Hematopoietic multipotent progenitor cell treated with erythropoietin and hydrocortisone succinate and interleukin-3 and kit ligand, for 17 days (in vitro differentiated cells): Measurements from ENCODE around the gene PHACTR4.
"Not testable (repeated sequence)": the region's sequence is repeated elsewhere in the genome, so short reads cannot be mapped to it uniquely, and the experiment has no call there.

Experiments used
- DNase-seq: peaks from one replicate; pipeline ENCODE4 v3.0.0-alpha.2; 2015; ENCODE audit warnings: low spot score

Gene PHACTR4

GRCh38 chr1:28371010-28371377 is 1.5 kb downstream of the PHACTR4 start:
- DNase-seq: no peak

DNA sequence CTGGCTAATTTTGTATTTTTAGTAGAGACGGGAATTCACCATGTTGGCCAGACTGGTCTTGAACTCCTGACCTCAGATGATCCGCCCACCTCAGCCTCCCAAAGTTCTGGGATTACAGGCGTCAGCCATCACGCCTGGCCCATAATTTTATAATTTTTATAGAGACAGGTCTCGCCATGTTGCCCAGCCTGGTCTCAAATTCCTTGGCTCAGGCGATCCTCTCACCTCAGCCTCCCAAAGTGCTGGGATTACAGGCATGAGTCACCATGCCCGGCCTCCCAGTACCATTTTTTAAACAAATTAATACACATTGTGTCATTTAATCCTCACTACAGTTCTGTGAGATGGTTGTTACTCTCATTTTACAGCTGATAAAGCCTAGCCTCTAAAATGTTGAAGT is 3.9 kb downstream of the PHACTR4 start:
- not testable (repeated sequence) for DNase-seq

- DNase-seq: no peak
Observed at GRCh38 chr1:28374297-28374696, 4.8 kb downstream of the PHACTR4 start.

GRCh38 chr1:28375598-28375997 is 6.1 kb downstream of the PHACTR4 start:
- not testable (repeated sequence) for DNase-seq

DNA sequence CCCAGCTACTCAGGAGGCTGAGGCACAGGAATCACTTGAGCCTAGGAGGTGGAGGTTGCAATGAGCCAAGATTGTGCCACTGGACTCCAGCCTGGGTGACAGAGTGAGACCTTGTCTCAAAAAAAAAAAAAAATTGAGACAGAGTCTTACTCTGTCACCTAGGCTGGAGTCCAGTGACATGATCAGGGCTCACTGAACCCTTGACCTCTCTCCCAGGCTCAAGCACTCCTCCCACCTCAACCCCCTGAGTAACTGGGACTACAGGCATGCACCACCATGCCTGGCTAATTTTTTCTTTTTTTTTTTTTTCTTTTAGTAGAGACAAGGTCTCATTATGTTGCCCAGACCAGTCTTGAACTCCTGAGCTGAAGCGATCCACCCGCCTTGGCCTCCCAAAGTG is 6.7 kb downstream of the PHACTR4 start:
- DNase-seq: not testable (repeated sequence)

GRCh38 chr1:28378906-28379305 is 9.4 kb downstream of the PHACTR4 start:
- no peak for DNase-seq

- no peak for DNase-seq
Observed at GRCh38 chr1:28380394-28380793, 10.9 kb downstream of the PHACTR4 start.

- DNase-seq: not testable (repeated sequence)
Observed at GRCh38 chr1:28383785-28384184, 14.2 kb downstream of the PHACTR4 start.

- DNase-seq: no peak
Observed at GRCh38 chr1:28392027-28392652, 22.6 kb downstream of the PHACTR4 start.

GRCh38 chr1:28394136-28394535 is 24.6 kb downstream of the PHACTR4 start:
- no peak for DNase-seq

DNA sequence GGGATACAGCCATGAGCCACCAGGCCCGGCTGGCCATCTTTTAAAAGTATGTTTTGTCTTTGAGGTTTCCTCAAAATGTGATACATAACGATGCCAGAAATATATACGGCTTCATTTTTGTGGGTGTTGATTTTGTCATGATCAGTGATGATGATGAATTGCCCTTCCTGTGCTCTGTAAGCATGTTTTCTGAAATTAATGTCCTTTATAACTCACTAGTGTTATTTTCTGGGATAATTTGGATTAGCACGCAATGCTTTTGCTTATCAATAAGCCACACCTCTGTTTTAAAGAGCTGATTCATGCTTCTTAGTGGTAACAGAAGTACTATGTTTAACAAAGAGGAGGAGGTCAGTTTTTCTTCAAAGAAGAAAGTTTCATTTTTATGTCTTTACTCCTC is 25.6 kb downstream of the PHACTR4 start:
- peak; percentile 34 for DNase-seq

- DNase-seq: no peak
Observed at GRCh38 chr1:28401760-28402159, 32.2 kb downstream of the PHACTR4 start.

DNA sequence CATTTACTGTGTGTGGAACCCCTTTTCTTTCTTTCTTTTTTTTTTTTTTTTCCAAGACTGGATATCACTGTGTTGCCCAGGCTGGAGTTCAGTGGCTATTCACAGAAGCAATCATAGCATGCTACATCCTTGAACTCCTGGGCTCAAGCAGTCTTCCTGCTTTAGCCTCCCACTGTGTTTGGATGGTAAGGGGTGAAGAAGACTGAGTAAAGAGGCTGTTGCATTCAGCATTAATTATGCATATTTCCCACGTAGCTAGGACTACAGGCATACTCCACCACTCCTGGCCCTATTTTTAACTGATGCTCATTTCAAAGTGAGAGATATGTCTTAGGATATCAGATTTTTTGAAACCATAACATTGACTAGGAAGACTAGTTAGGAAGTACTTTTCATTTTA is 39.5 kb downstream of the PHACTR4 start:
- no peak for DNase-seq

GRCh38 chr1:28411656-28412055 is 42.1 kb downstream of the PHACTR4 start:
- DNase-seq: no peak

DNA sequence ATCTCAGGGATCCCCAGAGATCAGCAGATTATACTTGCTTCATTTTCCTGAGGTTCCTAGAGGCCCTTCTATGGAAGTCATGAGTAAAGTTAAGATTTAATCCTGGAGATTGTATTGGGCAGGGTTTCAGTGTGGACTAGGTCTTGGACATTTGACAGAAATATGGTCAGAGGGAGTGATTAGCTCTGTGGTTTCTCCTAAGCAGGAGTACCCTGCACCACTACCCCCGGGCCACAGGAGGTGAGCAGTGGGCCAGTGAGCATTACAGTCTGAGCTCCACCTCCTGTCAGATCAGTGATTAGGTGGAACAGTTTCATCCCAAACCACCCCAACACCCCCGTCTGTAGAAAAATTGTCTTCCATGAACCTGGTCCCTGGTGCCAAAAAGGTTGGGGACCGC is 43.2 kb downstream of the PHACTR4 start:
- DNase-seq: no peak

- peak; percentile 26 for DNase-seq
Observed at GRCh38 chr1:28416509-28417194, 47.1 kb downstream of the PHACTR4 start.

GRCh38 chr1:28417441-28417922 is 47.9 kb downstream of the PHACTR4 start:
- DNase-seq: peak; percentile 50

GRCh38 chr1:28417926-28418637 is 48.5 kb downstream of the PHACTR4 start:
- no peak for DNase-seq

DNA sequence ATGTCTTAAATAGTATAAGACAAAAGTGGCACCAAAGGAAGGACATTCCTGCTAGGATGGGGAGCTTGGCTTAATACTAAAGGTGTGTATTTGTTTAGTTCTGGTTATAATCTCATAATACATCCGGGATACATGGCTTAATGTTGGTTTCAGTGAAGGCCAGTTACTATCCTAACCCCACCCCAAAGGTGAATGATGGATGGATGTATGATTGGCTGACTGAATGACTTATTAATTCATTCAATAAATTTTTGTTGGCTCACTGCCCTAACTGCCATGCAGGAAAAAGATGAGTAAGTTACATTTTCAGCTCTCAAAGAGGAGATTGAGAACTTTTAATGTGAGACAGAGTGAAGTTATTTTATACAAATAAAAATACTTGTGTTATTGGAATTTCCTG is 52.2 kb downstream of the PHACTR4 start:
- no peak for DNase-seq

GRCh38 chr1:28426831-28427230 is 57.3 kb downstream of the PHACTR4 start:
- no peak for DNase-seq

- DNase-seq: no peak
Observed at GRCh38 chr1:28428012-28428411, 58.5 kb downstream of the PHACTR4 start.

DNA sequence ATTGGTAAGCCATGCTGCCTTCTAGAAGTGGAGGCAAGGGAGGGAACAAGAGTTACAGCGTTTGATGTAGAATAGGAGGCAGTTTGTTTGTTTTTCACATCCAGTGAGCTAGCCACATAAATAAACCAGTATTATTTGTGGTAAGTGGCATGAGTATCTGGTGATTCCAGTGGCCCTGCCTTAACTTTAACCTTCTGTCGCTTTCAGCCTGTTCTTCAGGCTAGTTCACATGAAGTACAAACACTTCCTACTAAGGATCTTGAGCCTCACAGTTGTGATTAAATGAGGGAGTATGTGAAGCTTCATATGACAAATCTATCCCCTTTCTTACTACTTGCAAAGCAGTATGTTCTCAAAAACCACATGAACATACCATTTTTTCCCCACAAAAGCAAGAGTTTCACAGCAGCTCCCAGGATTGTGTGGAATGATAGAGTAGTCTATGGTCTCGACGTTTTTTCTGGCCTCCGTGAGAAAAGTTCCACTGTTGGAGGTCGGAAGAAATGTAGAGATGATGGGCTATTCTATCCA is 59.5 kb downstream of the PHACTR4 start:
- DNase-seq: no peak

GRCh38 chr1:28436211-28436769 is 66.8 kb downstream of the PHACTR4 start:
- no peak for DNase-seq
